ENCODE measurements around the gene IL25.

- no peak for TF ChIP-seq CTCF (optimal IDR thresholded peaks at IDR 0.05 in 1 of 3, IDR thresholded peaks at IDR 0.05 in 1 of 3, conservative IDR thresholded peaks at IDR 0.05 in 1 of 3; ENCODE audit: extremely low read depth in 1 of 3, insufficient read depth in 2 of 3, low read length in 3 of 3)
- TF ChIP-seq EZH2 (IDR thresholded peaks at IDR 0.05; ENCODE audit: low read length), result no peak
These were observed 19.2 kb upstream of the IL25 start for GRCh38 chr14:23353433-23353780.
